Kidney (tissue), 14 donors: Measurements from ENCODE around the gene NCS1. TPM values are rescaled to one million over a fixed set of nuclear protein-coding genes. Genes with fewer than 3 reads are reported as not detected.
A peak's percentile ranks its signal among the peaks of the same experiment; 100 is the strongest.

ENCODE experiments used
- DNase-seq, 5 donors: peaks; one replicate each; pipeline ENCODE4 v3.0.0-alpha.2; 2013 to 2020
- FAIRE-seq: peaks from 2 replicates; lab custom pipeline; 2012; peaks lifted over from hg19 to GRCh38; lab: Jason Lieb, UNC
- H3K27ac ChIP-seq, 2 donors: one replicate each; pipeline ENCODE4 v1.7.0; 2013; ENCODE audit warnings: low read depth in 2 of 2, low read length in 2 of 2, inconsistent platforms in 1 of 2
- H3K27me3 ChIP-seq: one replicate; pipeline ENCODE4 v1.7.1; 2013; ENCODE audit warnings: low read length, inconsistent platforms; ENCODE audit not compliant: control insufficient read depth, insufficient read depth
- H3K36me3 ChIP-seq, 3 donors: one replicate each; pipeline versions ENCODE4 v1.7.0 to v1.7.1; 2013; ENCODE audit warnings: low read length in 3 of 3, control low read depth in 1 of 3, inconsistent platforms in 1 of 3; ENCODE audit not compliant: insufficient read depth in 3 of 3, control insufficient read depth in 2 of 3
- H3K4me1 ChIP-seq, 3 donors: one replicate each; pipeline versions ENCODE4 v1.7.0 to v1.7.1; 2013; ENCODE audit warnings: low read length in 3 of 3, inconsistent platforms in 1 of 3, low read depth in 1 of 3; ENCODE audit not compliant: control insufficient read depth in 2 of 3, insufficient read depth in 2 of 3
- H3K4me3 ChIP-seq, 3 donors: one replicate each; pipeline versions ENCODE4 v1.7.0 to v1.8.1; 2013; ENCODE audit warnings: low read length in 3 of 3, control low read depth in 1 of 3, inconsistent platforms in 1 of 3
- H3K9ac ChIP-seq, 3 donors: one replicate each; pipeline versions ENCODE4 v1.7.0 to v1.7.1; 2013; ENCODE audit warnings: low read length in 3 of 3, control low read depth in 1 of 3, inconsistent platforms in 1 of 3
- H3K9me3 ChIP-seq, 3 donors: one replicate each; pipeline versions ENCODE4 v1.7.0 to v1.7.1; 2013; ENCODE audit warnings: low read length in 3 of 3, control low read depth in 1 of 3, inconsistent platforms in 1 of 3; ENCODE audit not compliant: control insufficient read depth in 2 of 3, insufficient read depth in 1 of 3
- intact Hi-C: fragments of 100-400 bp; cut with DNase I; formaldehyde crosslinking; loops from one replicate; pipeline ENCODE4 v1.11.1; 2022
- polyA plus RNA-seq: library from polyadenylated mRNA; stranded (reverse); fragments of 350-450 nt; fragmentation: Illumina TruSeq; extraction: RNeasy Lipid Tissue Mini Kit (QIAGEN cat#74804); gene quantifications from one replicate; pipeline ENCODE4 v1.2.3, GENCODE V29; 2014; ENCODE audit warnings: low read depth, low replicate concordance; ENCODE audit not compliant: insufficient read depth
- total RNA-seq: library from RNA; stranded (reverse); fragmentation: NEBNext Ultra II Directional; extraction: Animal tissue kit (Norgen Biotek cat#: 25700); gene quantifications from one replicate; pipeline ENCODE4 v1.2.1, GENCODE V29; 2021
- TF ChIP-seq, protein P1 (sequence below): IDR thresholded peaks from 3 replicates; pipeline ENCODE4 v1.5.1; 2012; ENCODE audit warnings: mild to moderate bottlenecking, moderate library complexity, borderline replicate concordance; ENCODE audit not compliant: insufficient read depth; ENCODE audit errors: extremely low read depth
- donor health status: control.
- donor health status: control.
- donor health status: control.
- donor health status: control.
- donor health status: control.
- donor health status: DM: yes; HTN: yes; CAD: no.
- donor health status: Normal renal cell carcinoma (clear cell type).

The NCS1 gene
- total and polyA plus RNA-seq, 2 donors from 2014 or later = 27.7 to 37.4 TPM

DNA sequence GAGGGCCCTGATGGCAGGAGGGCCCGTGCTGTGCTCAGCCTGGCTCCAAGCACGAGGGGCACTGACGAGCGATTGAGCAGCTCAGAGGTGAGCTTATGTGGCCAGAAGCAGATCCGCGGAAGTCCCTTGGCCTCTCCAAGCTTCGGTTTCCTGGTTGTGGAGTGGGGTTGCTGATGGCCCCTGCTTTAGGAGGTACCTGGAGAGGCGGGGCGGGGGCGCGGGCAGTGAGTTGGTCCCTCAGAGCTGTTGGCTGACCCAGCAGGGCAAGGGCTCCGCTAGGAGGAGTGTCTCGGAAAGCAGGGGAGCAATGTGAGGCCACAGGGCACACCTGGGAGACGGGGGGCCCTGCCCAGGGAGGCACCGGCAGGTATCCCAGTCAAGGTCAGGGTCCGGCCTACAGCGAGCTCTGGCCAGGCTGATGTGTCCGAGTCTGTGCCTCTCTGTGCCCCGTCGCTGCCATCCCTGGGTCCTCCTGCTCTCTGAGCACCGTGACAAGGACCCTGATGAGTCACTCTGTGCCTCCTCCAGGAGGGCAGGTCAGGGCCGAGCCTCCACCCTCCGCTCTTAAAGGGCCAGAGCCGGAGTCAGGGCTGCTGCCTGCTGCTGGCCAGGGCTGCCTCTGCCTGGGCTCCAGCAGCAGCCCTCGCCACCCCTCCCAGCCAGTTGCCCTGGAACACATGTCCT is 14.8 kb downstream of the NCS1 start:
- intact Hi-C loops = no loop called here
- H3K27me3 ChIP-seq = no peaks in the 10 kb centered on the region
- TF ChIP-seq, protein P1, sequence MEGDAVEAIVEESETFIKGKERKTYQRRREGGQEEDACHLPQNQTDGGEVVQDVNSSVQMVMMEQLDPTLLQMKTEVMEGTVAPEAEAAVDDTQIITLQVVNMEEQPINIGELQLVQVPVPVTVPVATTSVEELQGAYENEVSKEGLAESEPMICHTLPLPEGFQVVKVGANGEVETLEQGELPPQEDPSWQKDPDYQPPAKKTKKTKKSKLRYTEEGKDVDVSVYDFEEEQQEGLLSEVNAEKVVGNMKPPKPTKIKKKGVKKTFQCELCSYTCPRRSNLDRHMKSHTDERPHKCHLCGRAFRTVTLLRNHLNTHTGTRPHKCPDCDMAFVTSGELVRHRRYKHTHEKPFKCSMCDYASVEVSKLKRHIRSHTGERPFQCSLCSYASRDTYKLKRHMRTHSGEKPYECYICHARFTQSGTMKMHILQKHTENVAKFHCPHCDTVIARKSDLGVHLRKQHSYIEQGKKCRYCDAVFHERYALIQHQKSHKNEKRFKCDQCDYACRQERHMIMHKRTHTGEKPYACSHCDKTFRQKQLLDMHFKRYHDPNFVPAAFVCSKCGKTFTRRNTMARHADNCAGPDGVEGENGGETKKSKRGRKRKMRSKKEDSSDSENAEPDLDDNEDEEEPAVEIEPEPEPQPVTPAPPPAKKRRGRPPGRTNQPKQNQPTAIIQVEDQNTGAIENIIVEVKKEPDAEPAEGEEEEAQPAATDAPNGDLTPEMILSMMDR = no peak
- peak overlapping the region in 1 of 3 donors; percentile 80 for H3K9ac ChIP-seq
- peaks cover 0 to 44% (median 39%) of the 10 kb centered on the region in 3 donors for H3K4me1 ChIP-seq
- H3K27ac ChIP-seq = peak overlapping the region; percentile 88 to 89
- FAIRE-seq = no peak
- H3K36me3 ChIP-seq = no peaks in the 10 kb centered on the region
- peak; percentile 41 to 90 (median 54) for DNase-seq
- no peaks in the 10 kb centered on the region for H3K9me3 ChIP-seq
- H3K4me3 ChIP-seq = peak overlapping the region in 2 of 3 donors; percentile 55 to 63

DNA sequence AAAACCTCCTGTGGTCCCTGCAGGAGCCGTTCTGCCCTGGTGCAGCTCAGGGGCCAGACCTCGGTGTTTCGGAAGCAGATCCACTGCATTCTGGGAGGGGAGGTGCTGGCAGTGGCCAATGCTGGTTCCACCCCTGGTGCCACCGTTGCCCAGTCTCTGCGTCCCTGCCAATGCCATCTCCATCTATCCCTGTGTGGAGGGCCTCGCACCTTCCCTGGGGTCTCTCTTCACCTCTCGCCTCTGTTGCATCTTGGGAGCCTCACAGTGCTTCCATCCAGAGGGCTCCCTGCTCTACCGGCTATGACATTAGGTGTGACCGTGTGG is 15.3 kb downstream of the NCS1 start:
- intact Hi-C loops = no loop called here
- Histone ChIP-seq H3K9me3 (no peaks in the 10 kb centered on the region), H3K9ac (peak overlapping the region in 1 of 3 donors; percentile 51), H3K4me1 (peaks cover 0 to 46% (median 41%) of the 10 kb centered on the region in 3 donors), H3K36me3 (no peaks in the 10 kb centered on the region), H3K4me3 (peak overlapping the region in 2 of 3 donors; percentile 55 to 63), H3K27ac (peak overlapping the region; percentile 59 to 89), H3K27me3 (no peaks in the 10 kb centered on the region)
- TF ChIP-seq, protein P1 = no peak
- FAIRE-seq (no peak), DNase-seq (no peak)

DNA sequence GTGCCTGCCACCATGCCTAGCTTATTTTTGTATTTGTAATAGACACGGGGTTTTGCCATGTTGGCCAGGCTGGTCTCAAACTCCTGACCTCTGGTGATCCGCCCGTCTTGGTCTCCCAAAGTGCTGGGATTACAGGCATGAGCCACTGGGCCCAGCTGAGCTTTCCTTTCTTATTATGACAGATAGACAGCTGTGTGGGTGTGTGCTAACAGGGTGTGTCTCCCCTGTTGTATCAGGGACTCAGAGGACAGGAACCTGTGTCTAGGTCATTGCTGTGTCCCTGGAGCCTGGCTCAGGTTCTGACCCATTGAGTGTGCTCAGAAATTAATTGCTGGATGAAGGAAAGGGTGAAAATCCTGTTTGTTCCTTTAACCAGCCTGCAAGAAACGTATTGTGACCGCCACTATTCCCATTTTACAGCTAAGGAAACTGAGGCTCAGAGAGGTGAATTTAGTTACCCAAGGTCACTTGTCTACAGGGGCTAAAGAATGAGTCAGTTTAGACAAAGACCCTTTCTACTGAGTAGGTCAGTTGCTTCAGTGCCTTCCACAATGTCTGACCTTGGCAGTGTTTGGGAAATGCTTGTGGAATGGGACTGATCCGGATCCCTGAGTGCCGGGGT is 16.8 kb downstream of the NCS1 start:
- H3K9ac ChIP-seq = no peak overlapping the region
- intact Hi-C loops = no loop called here
- no peak for FAIRE-seq

More for the DNA sequence above, 16.8 kb downstream of the NCS1 start:
- Histone ChIP-seq H3K27ac (no peak overlapping the region), H3K27me3 (no peaks in the 10 kb centered on the region), H3K4me3 (no peak overlapping the region), H3K4me1 (peaks cover 0 to 49% (median 38%) of the 10 kb centered on the region in 3 donors), H3K36me3 (no peaks in the 10 kb centered on the region), H3K9me3 (no peaks in the 10 kb centered on the region)
- DNase-seq = no peak
- TF ChIP-seq, protein P1 = no peak
